Measurements from ENCODE around the gene SP1.
"Not testable (repeated sequence)": the region's sequence is repeated elsewhere in the genome, so short reads cannot be mapped to it uniquely, and the experiment has no call there.

The SP1 gene

DNA sequence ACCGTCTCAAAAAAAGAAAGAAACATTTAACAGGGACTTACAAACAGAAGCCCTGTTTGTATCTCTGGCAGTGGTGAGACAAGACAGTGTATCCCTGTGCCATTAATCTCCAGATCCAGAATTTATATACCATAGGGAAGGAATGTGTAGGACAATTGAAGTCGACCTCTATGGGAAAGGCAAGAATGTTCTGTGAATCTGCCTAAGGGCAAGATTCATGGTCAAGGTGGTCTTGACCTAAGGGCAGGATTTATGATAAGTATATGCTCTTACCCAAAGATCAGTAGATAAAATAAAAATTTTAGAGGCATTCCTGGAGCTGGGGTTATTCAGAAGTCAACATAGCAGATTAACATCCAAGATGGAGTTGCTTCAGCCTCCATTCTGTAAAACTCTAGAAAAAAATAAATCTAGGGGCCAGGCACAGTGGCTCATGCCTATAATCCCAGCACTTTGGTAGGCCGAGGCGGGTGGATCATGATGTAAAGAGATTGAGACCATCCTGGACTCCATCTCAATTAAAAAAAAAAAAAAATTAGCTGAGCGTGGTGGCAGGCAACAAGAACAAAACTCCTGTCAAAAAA lies 21.0 kb upstream of the SP1 start:
- no peak for DNase-seq (ENCODE audit: low read depth in 2 of 2)

DNA sequence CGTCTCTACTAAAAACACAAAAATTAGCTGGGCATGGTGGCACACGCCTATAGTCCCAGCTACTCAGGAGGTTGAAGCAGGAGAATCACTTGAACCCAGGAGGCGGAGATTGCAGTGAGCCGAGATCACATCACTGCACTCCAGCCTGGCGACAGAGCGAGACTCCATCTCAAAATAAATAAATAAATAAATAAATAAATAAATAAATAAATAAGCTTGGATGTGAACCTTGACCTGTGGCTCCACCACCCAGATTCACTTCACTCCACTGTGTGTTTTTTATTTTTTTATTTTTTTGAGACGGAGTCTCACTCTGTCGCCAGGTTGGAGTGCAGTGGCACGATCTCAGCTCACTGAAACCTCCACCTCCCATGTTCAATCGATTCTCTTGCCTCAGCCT lies 18.3 kb upstream of the SP1 start:
- not testable (repeated sequence) for DNase-seq (ENCODE audit: low read depth in 2 of 2)

DNA sequence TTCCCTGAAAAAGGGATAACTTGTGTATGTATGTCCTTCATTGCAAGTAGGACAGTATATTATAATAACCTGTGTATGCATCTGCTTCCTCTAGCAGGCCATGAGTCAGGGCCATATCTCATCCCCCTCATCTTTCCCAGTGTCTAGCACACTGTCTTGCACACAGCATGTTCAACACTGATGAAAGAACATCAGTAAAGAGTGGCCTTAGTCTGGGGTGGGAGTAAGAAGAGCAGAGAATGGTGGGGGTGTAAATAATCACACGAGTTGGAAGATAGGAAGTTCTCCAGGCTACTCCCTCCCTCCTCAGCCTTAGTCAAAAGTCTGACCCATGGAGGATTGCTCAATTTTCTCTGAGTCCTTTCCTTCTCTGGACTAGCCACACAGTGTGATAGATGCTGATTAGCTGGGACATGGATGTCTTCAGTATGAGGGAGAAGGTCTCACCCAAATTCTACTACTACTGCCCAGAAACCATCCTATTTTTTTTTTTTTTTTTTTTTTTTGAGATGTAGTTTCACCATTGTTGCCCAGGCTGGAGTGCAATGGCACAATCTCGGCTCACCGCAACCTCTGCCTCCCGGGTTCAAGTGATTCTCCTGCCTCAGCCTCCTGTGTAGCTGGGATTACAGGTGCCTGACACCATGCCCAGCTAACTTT lies 14.6 kb upstream of the SP1 start:
- DNase-seq (ENCODE audit: low read depth in 2 of 2), result no peak

DNA sequence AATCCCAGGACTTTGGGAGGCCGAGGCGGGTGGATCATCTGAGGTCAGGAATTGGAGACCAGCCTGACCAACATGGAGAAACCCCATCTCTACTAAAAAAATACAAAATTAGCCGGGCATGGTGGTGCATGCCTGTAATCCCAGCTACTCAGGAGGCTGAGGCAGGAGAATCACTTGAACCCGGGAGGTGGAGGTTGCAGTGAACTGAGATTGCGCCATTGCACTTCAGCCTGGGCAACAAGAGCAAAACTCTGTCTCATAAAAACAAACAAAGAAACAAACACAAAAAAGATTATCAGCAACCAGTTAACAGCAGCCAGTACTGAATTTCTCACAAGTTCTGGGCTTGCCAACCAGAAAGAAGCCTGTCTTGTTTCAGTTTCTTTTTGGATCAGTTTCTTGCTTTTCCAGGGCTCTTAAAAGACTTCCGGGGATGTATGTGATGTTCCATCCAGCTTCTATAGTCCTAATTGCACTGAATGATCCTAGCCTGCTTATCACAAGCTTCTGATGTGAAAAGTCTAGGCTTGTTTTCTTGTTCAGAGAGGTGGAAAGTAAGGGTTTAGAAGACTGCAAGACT lies 6.3 kb upstream of the SP1 start:
- not testable (repeated sequence) for DNase-seq (ENCODE audit: low read depth in 2 of 2)

DNA sequence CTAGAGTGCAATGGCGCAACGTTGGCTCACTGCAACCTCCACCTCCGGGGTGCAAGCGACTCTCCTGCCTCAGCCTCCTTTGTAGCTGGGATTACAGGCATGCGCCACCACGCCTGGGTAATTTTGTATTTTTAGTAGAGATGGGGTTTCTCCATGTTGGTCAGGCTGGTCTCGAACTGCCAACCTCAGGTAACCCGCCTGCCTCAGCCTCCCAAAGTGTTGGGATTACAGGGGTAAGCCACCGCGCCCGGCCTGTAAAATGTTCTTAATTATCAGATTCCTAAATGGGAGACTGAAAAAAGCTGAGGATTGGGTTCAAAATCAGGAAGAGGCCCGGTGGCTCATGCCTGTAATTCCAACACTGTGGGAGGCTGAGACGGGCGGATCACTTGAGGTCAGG lies 5.7 kb upstream of the SP1 start:
- DNase-seq (ENCODE audit: low read depth in 2 of 2), result not testable (repeated sequence)

DNA sequence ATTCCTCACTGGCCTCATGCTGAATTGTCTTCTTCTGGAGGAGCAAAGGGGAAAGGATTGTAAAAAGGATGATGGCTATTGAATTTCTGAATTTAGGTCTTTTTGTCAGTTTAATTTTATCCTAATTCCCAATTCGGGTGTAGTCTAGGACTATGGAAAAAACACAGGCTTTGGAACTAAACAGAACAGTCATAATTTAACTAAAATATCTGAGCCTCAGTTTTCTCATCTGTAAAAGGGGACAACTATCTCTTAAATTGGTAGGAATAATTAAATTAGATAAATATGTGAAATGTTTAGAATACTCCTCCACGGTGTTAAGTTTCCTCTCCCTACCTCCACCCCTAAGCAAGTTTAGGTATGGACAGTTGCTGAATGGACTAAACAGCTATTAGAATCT lies 3.2 kb upstream of the SP1 start:
- DNase-seq (ENCODE audit: low read depth in 2 of 2), result no peak

DNA sequence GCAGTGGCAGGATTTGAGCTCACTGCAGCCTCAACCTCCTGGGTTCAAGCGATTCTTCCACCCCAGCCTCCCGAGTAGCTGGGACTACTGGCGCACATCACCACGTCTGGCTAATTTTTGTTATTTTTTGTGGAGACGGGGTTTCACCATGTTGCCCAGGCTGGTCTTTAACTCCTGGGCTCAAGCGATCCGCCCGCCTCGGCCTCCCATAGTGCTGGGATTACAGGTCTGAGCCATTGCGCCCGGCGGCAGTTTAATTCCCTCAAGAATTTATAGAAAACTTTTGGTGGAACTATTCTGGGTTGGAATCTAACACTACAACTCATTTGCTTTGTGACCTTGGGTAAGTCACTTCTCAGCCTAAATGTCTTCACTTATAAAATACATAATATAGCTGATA lies 1.8 kb upstream of the SP1 start:
- DNase-seq (ENCODE audit: low read depth in 2 of 2), result no peak

DNA sequence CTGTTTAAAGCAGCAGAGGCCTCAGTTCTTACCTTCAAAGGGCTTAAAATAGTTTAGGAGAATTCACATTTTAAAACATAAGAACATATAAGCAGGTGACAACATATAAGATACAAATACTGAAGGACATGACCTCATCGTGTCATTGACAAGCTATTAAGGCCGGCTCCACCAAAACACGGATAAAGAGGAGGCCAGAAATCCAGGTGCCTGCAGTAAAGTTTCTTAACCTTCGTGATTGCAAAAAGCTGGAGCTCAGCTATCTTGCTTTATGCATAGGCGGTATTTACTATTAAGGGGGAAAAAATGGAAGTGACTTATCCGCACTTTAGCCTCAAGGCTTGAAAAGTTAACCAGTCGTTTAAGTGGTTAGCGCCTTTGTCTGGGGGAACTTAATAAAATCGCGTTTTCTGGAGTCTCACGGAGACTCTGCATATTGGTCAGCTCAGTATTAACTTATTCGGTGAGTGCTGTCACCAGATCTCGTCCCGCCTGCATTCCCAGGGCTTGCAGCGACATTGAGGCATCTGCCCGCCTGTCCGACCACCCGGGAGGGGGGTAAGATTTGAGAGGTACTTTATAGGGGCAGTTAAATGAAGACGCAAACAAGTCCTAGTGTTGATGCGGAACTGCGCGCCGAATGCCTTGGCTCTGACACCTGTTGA lies 1.1 kb upstream of the SP1 start:
- no peak for DNase-seq (ENCODE audit: low read depth in 2 of 2)

DNA sequence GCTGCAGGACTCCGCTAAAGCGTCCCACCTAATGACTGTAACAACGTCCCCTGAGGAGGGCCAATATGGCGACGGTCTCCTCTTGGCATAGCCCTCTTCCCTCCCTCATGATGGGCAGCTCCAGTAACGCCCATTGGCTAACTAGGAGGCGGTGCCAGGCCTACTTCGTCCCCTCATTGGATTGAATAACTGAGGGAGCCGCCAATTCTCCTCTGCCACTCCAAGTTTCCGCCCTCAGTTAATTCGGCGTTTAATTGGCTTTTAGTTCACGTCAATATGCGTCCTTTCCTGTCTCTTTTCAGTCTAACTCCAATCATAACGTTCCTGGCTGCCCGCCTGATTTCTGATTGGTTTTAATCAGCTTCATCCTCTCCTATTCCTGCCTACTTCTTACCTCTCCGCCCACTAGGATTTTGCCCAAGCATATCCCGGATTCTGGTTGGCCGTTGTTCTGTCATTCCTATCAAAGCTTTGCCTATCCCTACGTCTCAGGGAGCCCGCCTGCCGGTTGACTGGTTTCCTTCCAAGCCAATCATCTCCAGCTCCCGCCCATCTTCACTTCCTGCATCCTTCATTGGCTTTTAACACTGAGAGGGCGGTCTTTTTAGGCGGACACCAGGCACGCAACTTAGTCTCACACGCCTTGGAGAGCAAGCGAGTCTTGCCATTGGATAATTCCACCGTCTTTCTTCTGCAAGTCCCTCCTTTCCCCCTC lies 430 bp upstream of the SP1 start:
- DNase-seq (ENCODE audit: low read depth in 2 of 2), result peak; percentile 97 to 99

DNA sequence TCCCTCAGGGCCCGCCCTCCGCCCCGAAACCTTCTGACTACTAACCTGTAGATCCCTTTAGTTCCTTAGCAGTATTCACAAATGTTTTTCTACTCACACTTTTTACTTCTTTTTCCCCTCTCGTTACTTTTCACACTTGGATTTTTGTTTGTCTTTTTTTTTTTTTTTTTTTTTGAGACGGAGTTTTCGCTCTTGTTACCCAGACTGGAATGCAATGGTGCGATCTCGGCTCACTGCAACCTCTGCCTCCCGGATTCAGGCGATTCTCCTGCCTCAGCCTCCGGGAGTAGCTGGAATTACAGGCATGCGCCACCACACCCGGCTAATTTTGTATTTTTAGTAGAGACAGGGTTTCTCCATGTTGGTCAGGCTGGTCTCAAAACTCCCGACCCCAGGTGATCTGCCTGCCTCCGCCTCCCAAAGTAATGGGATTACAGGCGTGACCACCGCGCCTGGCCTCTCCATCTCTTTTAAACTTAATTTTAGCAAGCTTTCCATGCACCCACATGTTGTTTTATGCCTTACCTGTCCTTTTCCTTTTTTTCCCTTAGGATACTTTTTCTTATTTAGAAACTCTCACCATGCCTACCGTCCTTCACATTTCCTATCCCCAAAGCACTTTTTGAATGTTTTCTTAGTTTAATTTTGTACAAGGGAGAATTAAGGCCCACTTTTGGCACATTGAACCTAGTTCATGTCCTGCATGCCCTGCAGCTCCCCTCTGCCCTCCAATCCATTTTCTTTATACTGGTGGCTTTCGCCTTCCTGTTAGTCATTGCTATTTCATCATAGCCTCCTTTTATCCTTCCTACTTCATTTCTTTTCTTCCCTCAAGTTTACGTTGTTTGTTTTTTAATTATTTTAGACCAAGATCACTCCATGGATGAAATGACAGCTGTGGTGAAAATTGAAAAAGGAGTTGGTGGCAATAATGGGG lies 1.1 kb downstream of the SP1 start:
- no peak for DNase-seq (ENCODE audit: low read depth in 2 of 2)

DNA sequence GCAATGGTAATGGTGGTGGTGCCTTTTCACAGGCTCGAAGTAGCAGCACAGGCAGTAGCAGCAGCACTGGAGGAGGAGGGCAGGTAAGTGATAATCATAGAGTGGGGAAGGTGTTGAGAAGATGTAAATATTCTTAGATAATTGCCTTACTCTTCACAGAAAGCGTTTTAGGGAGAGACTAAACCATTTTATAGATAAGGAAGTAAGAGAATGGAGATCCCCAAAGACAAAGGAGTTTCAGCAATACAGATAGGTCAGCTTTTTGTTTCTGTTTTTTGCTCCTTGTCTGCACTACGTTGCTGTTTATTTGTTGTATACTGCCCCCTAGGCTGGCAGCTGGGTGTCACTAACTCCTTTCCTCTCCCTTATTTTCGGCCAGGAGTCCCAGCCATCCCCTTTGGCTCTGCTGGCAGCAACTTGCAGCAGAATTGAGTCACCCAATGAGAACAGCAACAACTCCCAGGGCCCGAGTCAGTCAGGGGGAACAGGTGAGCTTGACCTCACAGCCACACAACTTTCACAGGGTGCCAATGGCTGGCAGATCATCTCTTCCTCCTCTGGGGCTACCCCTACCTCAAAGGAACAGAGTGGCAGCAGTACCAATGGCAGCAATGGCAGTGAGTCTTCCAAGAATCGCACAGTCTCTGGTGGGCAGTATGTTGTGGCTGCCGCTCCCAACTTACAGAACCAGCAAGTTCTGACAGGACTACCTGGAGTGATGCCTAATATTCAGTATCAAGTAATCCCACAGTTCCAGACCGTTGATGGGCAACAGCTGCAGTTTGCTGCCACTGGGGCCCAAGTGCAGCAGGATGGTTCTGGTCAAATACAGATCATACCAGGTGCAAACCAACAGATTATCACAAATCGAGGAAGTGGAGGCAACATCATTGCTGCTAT lies 2.0 kb downstream of the SP1 start:
- no peak for DNase-seq (ENCODE audit: low read depth in 2 of 2)

DNA sequence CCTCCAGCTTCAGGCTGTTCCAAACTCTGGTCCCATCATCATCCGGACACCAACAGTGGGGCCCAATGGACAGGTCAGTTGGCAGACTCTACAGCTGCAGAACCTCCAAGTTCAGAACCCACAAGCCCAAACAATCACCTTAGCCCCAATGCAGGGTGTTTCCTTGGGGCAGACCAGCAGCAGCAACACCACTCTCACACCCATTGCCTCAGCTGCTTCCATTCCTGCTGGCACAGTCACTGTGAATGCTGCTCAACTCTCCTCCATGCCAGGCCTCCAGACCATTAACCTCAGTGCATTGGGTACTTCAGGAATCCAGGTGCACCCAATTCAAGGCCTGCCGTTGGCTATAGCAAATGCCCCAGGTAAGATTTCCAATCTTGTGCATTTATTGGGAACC lies 3.3 kb downstream of the SP1 start:
- no peak for DNase-seq (ENCODE audit: low read depth in 2 of 2)

DNA sequence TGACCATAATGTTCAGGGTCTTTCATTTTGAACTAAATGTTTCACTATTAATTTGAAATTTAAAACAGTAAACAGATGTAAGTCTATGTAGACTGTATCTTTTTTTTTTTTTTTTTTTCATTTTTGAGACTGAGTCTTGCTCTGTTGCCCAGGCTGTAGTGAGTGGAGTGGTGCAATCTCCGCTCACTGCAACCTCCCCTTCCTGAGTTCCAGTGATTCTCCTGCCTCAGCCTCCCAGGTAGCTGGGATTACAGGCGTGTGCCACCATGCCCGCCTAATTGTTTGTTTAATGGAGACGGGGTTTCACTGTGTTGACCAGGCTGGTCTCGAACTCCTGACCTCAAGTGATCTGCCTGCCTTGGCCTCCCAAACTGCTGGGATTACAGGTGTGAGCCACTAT lies 6.4 kb downstream of the SP1 start:
- not testable (repeated sequence) for DNase-seq (ENCODE audit: low read depth in 2 of 2)

DNA sequence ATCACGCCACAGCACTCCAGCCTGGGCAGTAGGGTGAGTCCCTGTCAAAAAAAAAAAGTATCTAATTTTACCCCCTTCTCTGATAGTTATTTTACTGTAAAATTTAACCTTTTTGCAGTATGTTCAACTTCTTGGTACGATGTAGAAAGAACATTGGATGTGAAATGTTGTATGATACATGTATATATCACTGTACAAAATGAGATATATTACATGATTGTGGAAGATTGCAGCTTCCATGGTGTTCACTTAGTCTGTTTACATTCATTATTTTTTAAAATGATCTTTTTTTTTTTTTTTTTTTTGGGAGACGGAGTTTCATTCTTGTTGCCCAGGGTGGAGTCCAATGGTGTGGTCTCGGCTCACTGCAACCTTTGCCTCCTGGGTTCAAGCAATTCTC lies 9.0 kb downstream of the SP1 start:
- DNase-seq (ENCODE audit: low read depth in 2 of 2), result no peak

DNA sequence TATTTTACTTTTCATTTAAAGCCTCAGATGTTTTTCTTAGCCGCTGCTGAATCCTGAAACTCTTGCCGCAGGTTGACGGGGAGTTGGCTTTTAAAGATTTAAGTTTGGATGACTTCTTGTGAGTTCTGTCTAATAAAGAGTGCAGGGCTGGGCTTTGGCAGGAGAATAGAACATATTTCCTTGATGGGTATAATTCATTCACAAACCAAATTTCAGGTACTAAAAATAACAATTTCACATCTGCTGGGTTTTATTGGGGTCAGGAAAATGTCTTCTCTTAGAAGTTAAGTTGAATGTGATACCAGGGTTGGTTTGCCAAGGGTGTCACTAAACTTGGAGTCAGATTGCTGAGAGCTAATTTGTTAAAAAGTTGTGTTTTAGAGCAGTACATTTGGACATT lies 9.7 kb downstream of the SP1 start:
- DNase-seq (ENCODE audit: low read depth in 2 of 2), result no peak

DNA sequence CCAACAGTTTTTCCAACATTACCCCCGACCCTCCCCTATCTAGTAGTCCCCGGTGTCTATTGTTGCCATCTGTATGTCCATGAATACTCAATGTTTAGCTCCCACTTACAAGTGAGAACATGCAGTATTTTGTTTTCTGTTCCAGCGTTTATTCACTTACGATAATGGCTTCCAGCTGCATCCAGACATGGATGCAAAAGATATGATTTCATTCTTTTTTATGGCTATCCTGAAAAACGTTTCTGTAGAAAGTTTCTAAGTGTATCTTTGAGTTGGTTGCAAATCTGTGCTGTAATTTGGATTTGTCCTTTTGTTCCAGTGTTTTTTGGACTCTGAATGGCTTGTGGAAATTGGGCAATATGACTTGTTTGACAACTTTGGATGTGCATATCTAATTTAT lies 11.7 kb downstream of the SP1 start:
- DNase-seq (ENCODE audit: low read depth in 2 of 2), result no peak

DNA sequence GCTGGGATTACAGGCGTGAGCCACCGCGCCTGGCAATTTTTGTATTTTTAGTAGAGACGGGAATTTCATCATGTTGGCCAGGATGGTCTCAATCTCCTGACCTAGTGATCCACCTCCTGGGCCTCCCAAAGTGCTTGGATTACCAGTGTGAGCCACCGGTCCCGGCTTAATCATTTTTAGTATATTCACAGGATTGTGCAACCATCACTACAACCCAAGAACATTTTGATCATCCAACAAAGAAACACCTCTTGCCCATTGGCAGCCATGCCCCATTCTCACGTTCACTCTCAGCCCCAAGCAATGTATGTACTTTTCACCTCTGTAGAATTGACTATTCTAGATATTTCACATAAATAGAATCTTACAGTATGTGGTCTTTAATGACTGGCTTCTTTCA lies 19.9 kb downstream of the SP1 start:
- DNase-seq (ENCODE audit: low read depth in 2 of 2), result no peak

DNA sequence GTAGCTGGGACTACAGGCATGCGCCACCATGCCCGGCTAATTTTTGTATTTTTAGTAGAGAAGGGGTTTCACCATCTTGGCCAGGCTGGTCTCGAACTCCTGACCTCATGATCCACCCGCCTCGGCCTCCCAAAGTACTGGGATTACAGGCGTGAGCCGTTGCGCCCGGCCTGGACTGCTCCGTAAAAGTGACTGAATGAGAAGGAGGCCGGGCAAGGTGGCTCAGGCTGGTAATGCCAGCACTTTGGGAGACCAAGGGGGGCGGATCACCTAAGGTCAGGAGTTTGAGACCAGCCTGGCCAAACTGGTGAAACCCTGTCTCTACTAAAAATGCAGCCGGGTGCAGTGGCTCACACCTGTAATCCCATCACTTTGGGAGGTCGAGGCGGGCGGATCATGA lies 22.4 kb downstream of the SP1 start:
- not testable (repeated sequence) for DNase-seq (ENCODE audit: low read depth in 2 of 2)

DNA sequence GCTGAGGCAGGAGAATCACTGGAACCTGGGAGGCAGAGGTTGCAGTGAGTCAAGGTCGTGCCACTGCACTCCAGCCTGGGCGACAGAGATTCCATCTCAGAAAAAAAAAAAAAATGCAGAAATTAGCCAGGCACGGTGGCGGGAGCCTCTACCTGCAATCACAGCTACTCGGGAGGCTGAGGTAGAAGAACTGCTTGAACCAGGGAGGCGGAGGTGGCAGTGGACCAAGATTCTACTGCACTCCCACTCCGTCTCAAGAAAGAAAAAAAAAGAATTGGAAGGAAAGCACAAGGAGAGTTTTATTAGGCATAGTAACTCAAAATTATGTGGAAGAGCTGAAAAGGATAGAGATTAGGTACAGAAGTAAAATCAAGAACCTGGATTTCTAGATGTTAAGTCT lies 22.9 kb downstream of the SP1 start:
- no peak for DNase-seq (ENCODE audit: low read depth in 2 of 2)

DNA sequence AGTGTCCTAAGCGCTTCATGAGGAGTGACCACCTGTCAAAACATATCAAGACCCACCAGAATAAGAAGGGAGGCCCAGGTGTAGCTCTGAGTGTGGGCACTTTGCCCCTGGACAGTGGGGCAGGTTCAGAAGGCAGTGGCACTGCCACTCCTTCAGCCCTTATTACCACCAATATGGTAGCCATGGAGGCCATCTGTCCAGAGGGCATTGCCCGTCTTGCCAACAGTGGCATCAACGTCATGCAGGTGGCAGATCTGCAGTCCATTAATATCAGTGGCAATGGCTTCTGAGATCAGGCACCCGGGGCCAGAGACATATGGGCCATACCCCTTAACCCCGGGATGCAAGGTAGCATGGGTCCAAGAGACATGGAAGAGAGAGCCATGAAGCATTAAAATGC lies 31.0 kb downstream of the SP1 start:
- DNase-seq (ENCODE audit: low read depth in 2 of 2), result no peak
